DOHH2 (cell line): ENCODE results near the gene EGLN1.
"Not testable (repeated sequence)": the region's sequence is repeated elsewhere in the genome, so short reads cannot be mapped to it uniquely, and the experiment has no call there.

Experiments used
- EZH2phosphoT487 ChIP-seq: fragments of 200-600 bp; sonication (generic); IDR thresholded peaks from 2 replicates; pipeline ENCODE4 v1.6.1; 2017; ENCODE audit warnings: borderline replicate concordance, mild to moderate bottlenecking, antibody characterized with exemption, low read length, moderate library complexity, mixed read lengths
- TF ChIP-seq, protein P1 (sequence below): fragments of 200-600 bp; sonication (generic); IDR thresholded peaks from one replicate; pipeline ENCODE4 v1.5.1; 2014; ENCODE audit warnings: antibody characterized with exemption, mild to moderate bottlenecking, low read depth, low read length; ENCODE audit not compliant: poor library complexity, severe bottlenecking

DNA sequence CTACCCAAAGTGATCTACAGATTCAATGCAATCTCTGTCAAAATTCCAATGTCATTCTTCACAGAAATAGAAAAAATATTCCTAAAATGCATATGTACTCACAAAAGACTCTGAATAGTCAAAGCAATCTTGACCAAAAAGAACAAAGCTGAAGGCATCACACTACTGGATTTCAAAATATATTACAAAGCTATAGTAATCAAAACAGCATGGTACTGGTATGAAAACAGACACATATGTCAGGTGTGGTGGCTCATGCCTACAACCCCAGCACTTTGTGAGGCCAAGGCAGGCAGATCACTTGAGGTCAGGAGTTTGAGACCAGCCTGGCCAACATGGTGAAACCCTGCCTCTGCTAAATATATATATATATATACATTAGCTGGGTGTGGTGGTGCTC is 35.9 kb upstream of the EGLN1 start:
- TF ChIP-seq, protein P1, sequence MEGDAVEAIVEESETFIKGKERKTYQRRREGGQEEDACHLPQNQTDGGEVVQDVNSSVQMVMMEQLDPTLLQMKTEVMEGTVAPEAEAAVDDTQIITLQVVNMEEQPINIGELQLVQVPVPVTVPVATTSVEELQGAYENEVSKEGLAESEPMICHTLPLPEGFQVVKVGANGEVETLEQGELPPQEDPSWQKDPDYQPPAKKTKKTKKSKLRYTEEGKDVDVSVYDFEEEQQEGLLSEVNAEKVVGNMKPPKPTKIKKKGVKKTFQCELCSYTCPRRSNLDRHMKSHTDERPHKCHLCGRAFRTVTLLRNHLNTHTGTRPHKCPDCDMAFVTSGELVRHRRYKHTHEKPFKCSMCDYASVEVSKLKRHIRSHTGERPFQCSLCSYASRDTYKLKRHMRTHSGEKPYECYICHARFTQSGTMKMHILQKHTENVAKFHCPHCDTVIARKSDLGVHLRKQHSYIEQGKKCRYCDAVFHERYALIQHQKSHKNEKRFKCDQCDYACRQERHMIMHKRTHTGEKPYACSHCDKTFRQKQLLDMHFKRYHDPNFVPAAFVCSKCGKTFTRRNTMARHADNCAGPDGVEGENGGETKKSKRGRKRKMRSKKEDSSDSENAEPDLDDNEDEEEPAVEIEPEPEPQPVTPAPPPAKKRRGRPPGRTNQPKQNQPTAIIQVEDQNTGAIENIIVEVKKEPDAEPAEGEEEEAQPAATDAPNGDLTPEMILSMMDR, result not testable (repeated sequence)
- TF ChIP-seq EZH2phosphoT487, result not testable (repeated sequence)
